CD4-positive, alpha-beta T cell treated with Interleukin-15 for 4 hours (primary cell): ENCODE measurements around the gene SUPT20H.
A peak's percentile ranks its signal among the peaks of the same experiment; 100 is the strongest.

ENCODE experiments used
- DNase-seq: peaks from one replicate; pipeline ENCODE4 v3.0.0-alpha.2; 2020; ENCODE audit warnings: low spot score

The SUPT20H gene

DNA sequence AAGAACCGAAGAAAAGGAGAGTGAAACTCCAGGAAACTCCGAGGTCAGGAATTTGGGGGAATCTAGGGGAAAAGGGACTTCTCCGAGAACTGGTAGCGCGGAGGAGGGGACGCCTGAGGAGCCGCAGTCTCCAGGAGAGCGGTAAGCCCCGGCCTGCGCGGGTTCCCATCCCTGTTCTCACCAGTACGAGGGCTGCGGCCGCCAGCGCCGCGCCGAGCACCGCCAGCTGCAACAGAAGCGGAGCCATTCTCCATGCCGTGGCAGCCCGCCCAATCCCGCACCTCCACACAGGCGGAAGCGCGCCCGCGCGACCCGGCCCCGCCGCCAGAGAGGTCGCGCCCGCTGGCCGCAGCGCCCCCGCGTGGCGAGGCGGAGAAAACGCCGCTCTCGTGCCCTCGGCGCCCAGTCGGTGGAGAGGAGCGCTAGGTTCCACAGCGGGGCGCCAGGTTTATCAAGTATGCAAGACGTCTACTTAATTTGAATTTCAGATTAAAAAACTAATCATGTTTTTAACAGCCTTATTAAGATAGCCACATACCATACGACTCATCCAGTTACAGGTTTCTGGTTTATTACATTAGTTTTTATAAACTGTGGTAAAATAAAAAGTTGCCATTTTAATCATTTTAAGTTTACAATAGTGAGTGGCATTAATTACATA lies 60.3 kb downstream of the SUPT20H start, which contains the start of gene ALG5:
Gene ALG5 (minus strand): TSS at position 287 of the 661 bp plus-strand sequence. CDS start 40 bp downstream, at position 247.
- peak; percentile 94 for DNase-seq

DNA sequence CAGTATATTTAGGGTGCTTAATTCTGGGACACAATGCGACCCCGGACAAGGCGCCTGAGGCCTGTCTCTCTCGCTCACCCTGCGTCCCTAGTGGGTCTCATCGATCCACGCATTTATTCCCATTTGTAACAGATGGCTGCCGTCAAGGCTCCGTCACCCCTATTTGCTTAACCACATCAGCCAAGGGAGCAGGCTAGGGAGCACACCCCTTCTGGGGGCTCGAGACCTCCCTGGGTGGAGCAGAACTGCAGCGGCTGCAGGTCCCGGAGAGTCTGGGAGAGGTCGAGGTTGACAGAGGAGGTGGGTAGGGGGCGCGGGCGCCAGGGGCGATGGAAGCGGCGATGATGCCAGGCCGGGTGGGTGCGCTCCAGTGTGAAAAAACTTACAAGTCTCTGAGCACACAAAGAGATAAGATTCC lies 60.9 kb downstream of the SUPT20H start:
- DNase-seq, result peak; percentile 5

DNA sequence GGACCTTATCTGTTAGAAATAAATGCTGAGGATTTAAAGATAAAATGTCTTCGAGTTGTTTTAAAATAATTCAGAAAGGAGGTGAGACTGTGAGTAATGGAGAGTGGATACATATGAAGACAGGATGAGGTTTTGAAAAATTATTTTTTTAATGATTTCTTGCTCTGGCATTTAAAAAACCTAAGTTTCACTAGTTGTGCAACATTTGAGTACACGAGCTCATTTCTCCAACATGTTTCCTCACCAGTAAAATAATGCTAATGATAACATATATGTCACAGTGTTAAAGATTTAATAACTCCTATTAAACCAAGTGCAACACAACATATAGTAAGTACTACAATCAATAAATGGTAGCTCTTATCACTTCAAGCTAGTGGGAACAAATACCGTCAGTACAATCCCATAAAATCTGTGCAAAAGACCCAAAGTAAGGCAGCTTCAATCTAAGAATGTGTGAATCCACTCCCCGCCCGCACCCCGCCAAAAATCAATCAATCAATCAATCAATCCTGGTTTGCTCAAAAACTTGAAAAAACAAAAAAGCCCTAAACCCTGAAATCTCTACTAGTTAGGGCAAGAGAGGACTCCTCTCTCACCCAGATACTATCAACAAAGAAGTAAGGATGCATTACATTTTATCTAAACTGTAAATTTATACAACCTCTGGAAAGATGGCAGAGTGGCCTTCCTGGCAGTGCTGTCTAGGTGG lies 61.6 kb downstream of the SUPT20H start:
- DNase-seq, result no peak

DNA sequence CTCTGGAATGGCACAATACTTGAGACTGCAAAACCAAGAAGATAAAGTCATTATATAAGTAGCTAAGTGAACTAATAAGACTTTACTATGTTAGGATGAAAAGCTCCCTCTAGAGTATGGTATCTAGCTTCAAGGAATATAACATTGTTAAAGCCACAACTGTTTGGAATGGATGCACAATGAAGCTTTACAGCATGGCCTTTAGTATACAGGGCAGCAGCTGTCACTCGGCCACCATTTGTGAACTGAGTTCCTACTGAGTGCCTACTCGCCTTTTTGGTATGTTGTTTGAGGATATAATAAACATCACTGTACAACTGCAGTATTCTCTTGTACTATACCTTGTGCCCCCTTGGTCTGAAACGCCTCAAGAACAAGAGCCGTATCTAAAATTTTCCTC lies 67.1 kb downstream of the SUPT20H start:
- DNase-seq, result no peak

DNA sequence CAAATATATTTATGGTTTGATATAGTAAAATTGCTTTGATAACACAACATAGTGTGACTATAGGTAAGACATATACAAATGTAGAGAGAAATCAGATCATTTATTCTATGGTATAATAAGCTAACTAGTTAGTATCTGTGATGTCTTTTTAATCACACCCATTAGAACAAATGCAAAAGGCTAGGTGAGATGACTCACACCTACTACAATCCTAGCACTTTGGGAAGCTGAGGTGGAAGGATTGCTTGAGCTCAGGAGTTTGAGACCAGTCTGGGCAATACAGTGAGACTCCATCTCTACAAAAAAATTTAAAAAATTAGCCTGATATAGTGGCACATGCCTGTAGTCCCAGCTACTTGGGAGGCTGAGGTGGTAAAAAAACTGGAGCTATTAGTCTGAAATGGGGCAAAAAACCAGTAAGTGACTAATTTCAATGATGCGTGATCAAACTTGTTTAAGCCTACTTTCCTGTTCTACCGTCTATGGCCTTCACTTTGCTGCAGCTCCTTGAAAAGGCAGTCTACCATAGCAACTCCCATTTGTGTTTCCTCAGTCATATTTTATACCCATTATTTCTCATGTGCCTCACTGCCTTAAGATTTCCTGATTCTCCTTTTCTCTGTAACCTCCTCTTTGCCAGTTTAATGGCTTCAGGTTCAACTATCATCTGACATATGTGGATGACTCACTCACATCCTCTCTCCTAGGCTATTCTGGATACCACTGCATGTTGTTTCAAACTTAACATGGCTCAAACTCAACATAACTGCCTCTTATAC lies 72.8 kb downstream of the SUPT20H start:
- no peak for DNase-seq

DNA sequence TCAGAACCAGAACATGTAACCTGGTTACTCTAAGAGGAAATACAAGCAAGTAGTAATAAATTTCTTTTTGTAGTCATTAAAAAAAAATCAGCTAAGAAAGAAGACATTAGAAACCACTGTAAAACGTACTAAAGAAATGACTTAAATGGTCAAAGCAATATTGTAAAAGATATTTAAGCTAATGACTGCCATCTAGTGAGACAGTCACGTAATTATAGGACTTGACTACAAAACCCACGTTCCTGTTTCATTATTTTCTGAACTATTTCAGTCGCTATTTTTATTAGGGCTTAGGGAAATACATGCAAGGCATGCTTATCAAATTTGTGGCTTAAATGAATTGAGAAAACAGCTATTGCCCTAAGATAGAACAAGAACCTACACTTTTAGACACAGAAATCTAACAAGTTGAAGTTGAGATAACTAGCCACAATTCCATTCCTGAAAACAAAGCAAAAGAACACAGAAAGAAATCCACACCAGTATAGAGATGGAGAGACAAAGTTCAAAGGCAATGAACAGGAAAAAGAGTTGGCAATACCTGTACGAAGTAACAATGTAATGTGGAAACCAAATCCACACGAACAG lies 78.2 kb downstream of the SUPT20H start:
- peak; percentile 9 for DNase-seq

DNA sequence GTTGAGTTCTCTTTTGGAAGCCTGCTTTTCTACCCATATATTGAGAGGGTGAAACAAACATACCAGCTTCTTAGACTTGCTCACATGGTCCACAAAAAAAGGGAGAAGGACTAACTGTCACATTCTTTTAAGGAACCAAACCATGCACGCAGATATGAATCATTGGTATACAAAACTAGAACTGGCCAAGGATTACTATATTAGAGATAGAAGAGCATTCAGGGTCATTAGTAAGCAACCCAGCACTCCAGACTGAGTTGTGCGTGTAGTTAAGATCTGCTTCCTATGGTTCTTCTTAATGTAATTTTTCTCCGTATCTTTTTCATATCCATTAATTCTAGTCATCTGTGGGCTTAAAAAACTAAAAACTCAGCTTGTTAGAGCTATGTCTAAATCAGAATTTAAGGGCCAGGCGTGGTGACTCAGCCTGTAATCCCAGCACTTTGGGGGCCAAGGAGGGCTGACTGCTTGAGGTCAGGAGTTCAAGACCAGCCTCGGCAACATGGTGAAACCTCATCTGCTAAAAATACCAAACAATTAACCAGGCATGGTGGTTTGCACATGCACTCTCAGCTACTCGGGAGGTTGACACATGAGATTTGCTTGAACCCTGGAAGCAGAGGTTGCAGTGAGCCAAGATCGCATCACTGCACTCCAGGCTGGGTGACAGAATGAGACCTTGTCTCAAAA lies 80.0 kb downstream of the SUPT20H start:
- DNase-seq, result no peak

DNA sequence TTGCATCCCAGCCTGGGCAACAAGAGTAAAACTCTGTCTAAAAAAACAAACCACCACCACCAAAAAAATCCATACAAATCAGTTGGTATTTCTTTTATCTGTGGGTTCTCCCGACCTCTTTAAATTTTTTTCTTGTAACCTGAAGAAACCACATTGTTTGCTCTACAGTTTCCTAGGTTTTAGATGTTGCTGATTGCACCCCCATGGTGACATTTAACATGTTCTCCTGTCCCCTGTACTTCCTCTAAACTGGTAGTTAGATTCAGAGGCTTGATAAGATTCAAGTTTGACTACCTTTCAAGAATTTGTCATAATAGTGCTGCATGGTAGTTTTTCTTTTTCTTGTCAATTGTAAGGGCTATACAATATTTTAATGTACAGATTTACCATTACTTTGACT lies 84.3 kb downstream of the SUPT20H start:
- DNase-seq, result no peak

DNA sequence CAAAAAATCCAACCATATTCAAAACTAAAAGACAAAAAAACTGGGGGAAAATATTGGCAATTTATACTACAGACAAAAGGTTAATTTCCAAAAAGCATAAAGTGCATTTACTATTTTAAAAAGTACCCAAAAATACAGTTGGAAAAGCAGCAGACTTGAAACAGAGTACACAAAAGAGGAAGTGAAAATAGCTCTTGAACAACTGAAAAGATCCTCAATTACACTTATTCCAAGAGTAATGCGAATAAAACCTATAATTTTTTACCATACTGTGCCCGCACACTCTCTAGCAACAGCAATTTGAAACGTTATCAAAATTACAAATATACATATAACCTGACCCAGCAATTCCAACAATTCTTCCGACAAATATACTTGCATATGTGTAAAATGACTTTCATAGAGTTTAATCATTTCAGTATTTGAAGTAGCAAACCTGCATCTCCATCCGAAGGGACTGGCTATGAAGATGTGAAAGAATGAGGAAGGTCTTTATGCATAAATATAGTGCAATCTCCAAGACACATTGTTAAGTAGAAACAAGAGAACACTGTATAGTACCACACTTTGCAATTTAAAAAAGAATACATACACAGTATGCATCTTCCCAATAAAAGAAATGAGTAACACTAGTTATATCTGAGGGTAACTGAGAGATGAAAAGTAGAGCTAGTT lies 85.7 kb downstream of the SUPT20H start:
- DNase-seq, result no peak

DNA sequence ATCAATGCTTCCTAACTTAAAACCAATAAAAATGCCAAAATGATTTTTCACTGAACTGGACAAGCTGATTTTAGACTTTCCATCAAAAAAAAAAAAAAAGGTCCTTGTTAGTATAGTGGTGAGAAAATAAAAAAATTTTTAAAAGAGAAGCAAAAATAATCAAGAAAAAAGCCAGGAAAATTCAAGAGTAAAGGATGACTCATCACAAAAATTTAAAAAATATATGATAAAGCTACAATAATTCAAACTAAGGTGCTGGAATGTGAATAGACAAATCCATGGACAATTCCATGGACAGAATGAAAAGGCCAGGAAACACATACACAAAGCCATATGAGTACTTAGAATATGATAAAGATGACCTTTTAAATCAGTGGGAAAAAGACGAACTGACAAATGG lies 86.5 kb downstream of the SUPT20H start:
- no peak for DNase-seq

DNA sequence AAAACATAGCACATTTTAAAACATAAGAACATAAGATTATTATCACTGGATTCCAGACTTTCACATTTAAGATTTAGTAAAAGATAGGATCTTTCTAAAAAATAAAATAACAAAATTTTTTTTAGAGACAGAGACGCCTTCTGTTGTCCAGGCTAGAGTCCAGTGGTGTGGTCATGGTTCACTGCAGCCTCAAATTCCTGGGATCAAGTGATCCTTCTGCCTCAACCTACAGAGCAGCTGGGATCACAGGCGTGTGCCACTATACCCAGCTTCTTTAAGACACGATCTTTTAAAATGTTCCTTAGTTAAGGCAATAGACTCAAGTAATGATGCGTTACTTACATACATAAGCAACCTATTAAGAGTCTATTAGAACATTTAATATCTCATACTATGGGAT lies 93.1 kb downstream of the SUPT20H start:
- no peak for DNase-seq

DNA sequence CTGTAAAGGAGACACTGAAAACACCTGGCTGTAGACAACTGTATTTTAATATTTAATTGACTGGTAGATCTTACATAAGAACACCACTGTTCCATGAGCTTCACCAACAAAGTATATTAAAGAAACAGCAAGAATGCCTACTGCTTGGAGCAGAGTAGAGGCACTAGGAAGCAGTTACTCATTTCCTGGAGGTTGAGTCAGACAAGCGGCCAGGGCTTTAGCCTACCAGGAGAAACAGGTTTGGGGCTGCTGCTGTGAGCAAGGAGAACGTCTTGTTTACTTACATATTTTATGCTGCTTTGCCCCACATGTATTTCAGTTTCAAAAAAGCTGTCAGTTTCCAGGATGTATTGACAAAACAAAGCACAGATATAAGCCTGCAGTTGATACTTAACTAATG lies 93.7 kb downstream of the SUPT20H start:
- DNase-seq, result no peak

DNA sequence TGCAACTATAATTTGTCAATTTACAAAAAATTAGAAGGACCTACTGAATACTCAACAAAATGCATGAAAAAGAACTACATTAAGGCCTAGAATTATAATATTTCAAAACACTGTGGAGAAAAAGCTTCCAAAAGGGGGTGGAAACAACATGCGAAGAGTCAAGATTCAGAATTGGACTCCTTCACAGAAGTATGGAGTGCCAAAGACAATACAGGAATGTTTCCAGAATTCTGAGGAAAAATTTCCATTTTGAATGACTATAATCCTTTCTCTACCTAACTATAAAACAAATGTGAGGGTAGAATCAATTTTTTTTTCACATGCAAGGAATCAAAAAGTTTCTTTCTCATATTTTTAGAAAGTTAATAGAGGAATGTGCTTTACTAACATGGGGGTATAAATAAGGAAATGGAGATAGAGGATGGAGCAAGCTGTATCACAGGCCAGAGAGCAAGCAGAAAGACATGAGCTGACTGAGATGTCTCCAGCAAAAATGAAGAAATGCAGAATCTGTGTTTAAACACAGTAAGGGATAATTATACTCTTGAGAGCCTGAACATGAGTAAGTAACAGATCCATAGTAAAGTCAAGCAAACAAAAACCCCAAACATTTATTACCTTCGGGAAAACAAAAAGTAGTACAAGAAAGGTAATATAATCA lies 99.9 kb downstream of the SUPT20H start:
- no peak for DNase-seq
